HepG2 (cell line): ENCODE results near the gene HORMAD2. TPM values are rescaled to one million over a fixed set of nuclear protein-coding genes. Genes with fewer than 3 reads are reported as not detected.

Experiments used
- ATAC-seq: fragments of 200-7000 bp; cut with Tn5 transposase; 3 replicates; pipeline ENCODE4 v1.9.1; 2020; ENCODE audit warnings: mild to moderate bottlenecking, moderate library complexity
- BruUV-seq: library from RNA; stranded (reverse); fragments of 400-500 nt; replicated peaks from 2 replicates; lab custom pipeline; 2021; lab: Mats Ljungman, UMichigan
- CTCF ChIA-PET: fragments of 300-600 bp; formaldehyde crosslinking; extraction: SDS; loops from one replicate; lab custom pipeline; 2021; ENCODE audit warnings: low total read pairs, inconsistent platforms, low intra/inter-chr PET ratio; lab: Yijun Ruan, JAX
- POLR2A ChIA-PET: fragments of 350-600 bp; sonication (Branson Sonifier 250); formaldehyde crosslinking; loops from one replicate; lab custom pipeline; 2020; ENCODE audit warnings: antibody characterized with exemption, inconsistent platforms; lab: Yijun Ruan, JAX
- DNase-seq: peaks from one replicate; pipeline ENCODE4 v3.0.0-alpha.2; 2015; ENCODE audit warnings: low spot score
- FAIRE-seq: peaks from 3 replicates; lab custom pipeline; 2011; peaks lifted over from hg19 to GRCh38; lab: Jason Lieb, UNC
- H2AFZ ChIP-seq: one replicate; pipeline ENCODE4 v1.6.1; 2011; ENCODE audit warnings: low read length, inconsistent platforms
- H3K27ac ChIP-seq: fragments of 300-600 bp; 3 replicates; pipeline ENCODE4 v1.8.0; 2011; ENCODE audit warnings: mixed run types, mild to moderate bottlenecking, mixed read lengths, low read length, inconsistent platforms; ENCODE audit not compliant: insufficient read depth; ENCODE audit errors: extremely low read length
- H3K27me3 ChIP-seq, 2 experiments: fragments of 200-600 bp in 1 of 2; 2 replicates in 1 of 2; 3 replicates in 1 of 2; pipeline versions ENCODE4 v1.6.0 to v1.8.0; 2011; ENCODE audit warnings: low read length in 2 of 2, mild to moderate bottlenecking in 2 of 2, moderate library complexity in 2 of 2, inconsistent platforms in 1 of 2; ENCODE audit not compliant: insufficient read depth in 2 of 2, control insufficient read depth in 1 of 2
- H3K36me3 ChIP-seq, 2 experiments: fragments of 200-600 bp in 1 of 2; replicated peaks in 1 of 2; 2 replicates in 1 of 2; 3 replicates in 1 of 2; pipeline versions ENCODE4 v1.5.1 to v1.8.0; 2011; ENCODE audit warnings: low read length in 2 of 2, inconsistent platforms in 1 of 2; ENCODE audit not compliant: insufficient read depth in 2 of 2, control insufficient read depth in 1 of 2
- H3K4me1 ChIP-seq: 2 replicates; pipeline ENCODE4 v1.5.1; 2012; ENCODE audit warnings: low read length, inconsistent platforms; ENCODE audit not compliant: insufficient read depth
- H3K4me2 ChIP-seq: 2 replicates; pipeline ENCODE4 v1.6.0; 2011; ENCODE audit warnings: low read depth, low read length, inconsistent platforms
- H3K4me3 ChIP-seq, 3 experiments: fragments of 200-600 bp in 1 of 3; sonication (generic), shearing (Covaris generic) in 1 of 3; replicated peaks in 1 of 3; 2 replicates each; pipeline ENCODE4 v1.5.1; 2011 to 2016; ENCODE audit warnings: low read length in 3 of 3, inconsistent platforms in 2 of 3, low read depth in 2 of 3, mild to moderate bottlenecking in 2 of 3, control low read depth in 1 of 3, mixed read lengths in 1 of 3; ENCODE audit not compliant: insufficient read depth in 1 of 3
- H3K79me2 ChIP-seq: one replicate; pipeline ENCODE4 v1.6.1; 2011; ENCODE audit warnings: low read length, inconsistent platforms; ENCODE audit not compliant: insufficient read depth
- H3K9ac ChIP-seq: 2 replicates; pipeline ENCODE4 v1.6.0; 2011; ENCODE audit warnings: mild to moderate bottlenecking, low read depth, low read length, inconsistent platforms; ENCODE audit not compliant: insufficient read depth
- H3K9me3 ChIP-seq: 2 replicates; pipeline ENCODE4 v1.5.1; 2012; ENCODE audit warnings: mild to moderate bottlenecking, low read length
- H4K20me1 ChIP-seq: 2 replicates; pipeline ENCODE4 v1.6.0; 2011; ENCODE audit warnings: inconsistent platforms, mild to moderate bottlenecking, low read length, moderate library complexity; ENCODE audit not compliant: insufficient read depth
- ARID5B ChIP-seq: IDR thresholded peaks from 2 replicates; pipeline ENCODE4 v1.4.0; 2020; ENCODE audit warnings: mild to moderate bottlenecking, missing genetic modification reagents
- HNRNPH1 ChIP-seq: fragments of 200-400 bp; formaldehyde crosslinking; optimal IDR thresholded peaks from 2 replicates; pipeline ENCODE3; 2017; ENCODE audit warnings: mild to moderate bottlenecking, low read depth, low read length
- MAFF ChIP-seq: IDR thresholded peaks from 2 replicates; pipeline ENCODE4 v1.6.1; 2011; ENCODE audit warnings: low read depth, low read length, improper control_type of control experiment
- MZF1 ChIP-seq: sonication (generic); formaldehyde crosslinking; IDR thresholded peaks from 2 replicates; pipeline ENCODE4 v1.8.1; 2023; ENCODE audit warnings: mild to moderate bottlenecking, missing genetic modification reagents, borderline replicate concordance
- NFYB ChIP-seq: sonication (generic); formaldehyde crosslinking; IDR thresholded peaks from 2 replicates; pipeline ENCODE4 v1.4.0; 2020; ENCODE audit warnings: missing genetic modification reagents
- ZNF550 ChIP-seq: sonication (generic); formaldehyde crosslinking; IDR thresholded peaks from 2 replicates; pipeline ENCODE4 v1.4.0; 2020; ENCODE audit warnings: mild to moderate bottlenecking, missing genetic modification reagents, borderline replicate concordance
- ZNF552 ChIP-seq: sonication (generic); formaldehyde crosslinking; IDR thresholded peaks from 2 replicates; pipeline ENCODE4 v1.9.0; 2022; ENCODE audit warnings: missing genetic modification reagents, mild to moderate bottlenecking, borderline replicate concordance
- ZNF564 ChIP-seq: sonication (generic); formaldehyde crosslinking; IDR thresholded peaks from 2 replicates; pipeline ENCODE4 v1.8.1; 2023; ENCODE audit warnings: mild to moderate bottlenecking, missing genetic modification reagents
- ZNF768 ChIP-seq: sonication (generic); formaldehyde crosslinking; IDR thresholded peaks from 2 replicates; pipeline ENCODE4 v1.4.0; 2020; ENCODE audit warnings: missing genetic modification reagents
- ZNF816 ChIP-seq: sonication (generic); formaldehyde crosslinking; IDR thresholded peaks from 2 replicates; pipeline ENCODE4 v1.8.0; 2022; ENCODE audit warnings: missing genetic modification reagents, mild to moderate bottlenecking, borderline replicate concordance
- WGBS: methylation state at CpG from one replicate; pipeline ENCODE4 v1.1.6; 2017; ENCODE audit warnings: low lambda C conversion rate; 5-methylcytosine and 5-hydroxymethylcytosine counted together
- in situ Hi-C: cut with HindIII; loops from 2 replicates; pipeline ENCODE4 v1.10.0; 2017; ENCODE audit warnings: low pct_unique_long_range_greater_than_20kb; ENCODE audit not compliant: extremely low pct_ligation_motif_present
- intact Hi-C: fragments of 100-400 bp; cut with micrococcal nuclease; formaldehyde crosslinking; loops from one replicate; pipeline ENCODE4 v1.10.0; 2022; ENCODE audit not compliant: unreplicated experiment
- polyA plus RNA-seq, 8 experiments: library from polyadenylated mRNA; depleted of rRNA in 3 of 8; stranded (reverse) in 7 of 8; unstranded in 1 of 8; fragments of >200 nt; fragmentation: Illumina TruSeq in 4 of 8; extraction: Trizol in 4 of 8; gene quantifications; 2 replicates each; pipeline versions ENCODE4 v1.2.1 to v1.2.3, GENCODE V29; 2011 to 2016; ENCODE audit warnings: low read depth in 4 of 8, missing spikeins in 1 of 8, mixed read lengths in 1 of 8; ENCODE audit not compliant: insufficient read depth in 1 of 8
- total RNA-seq, 5 experiments: library from RNA; depleted of rRNA; stranded (reverse); fragments of >200 nt; fragmentation: Illumina TruSeq; extraction: Trizol; gene quantifications; 2 replicates each; pipeline ENCODE4 v1.2.3, GENCODE V29; 2016; ENCODE audit warnings: low read depth in 1 of 5
- TF ChIP-seq, protein P1 (sequence below): sonication (generic); formaldehyde crosslinking; IDR thresholded peaks from 2 replicates; pipeline ENCODE4 v1.5.0; 2020; ENCODE audit warnings: missing genetic modification reagents, mild to moderate bottlenecking, borderline replicate concordance

HORMAD2 gene
- total and polyA plus RNA-seq, 2 of the 13 experiments (the other 11 are each of a cell fraction or from before 2014, with no cell fraction given) = not detected

- in situ Hi-C loops (no loop called here), intact Hi-C loops (no loop called here)
- no peak overlapping the region for H3K9ac ChIP-seq
- no TSS peak for BruUV-seq
- H3K27ac ChIP-seq = no peak overlapping the region
- H3K9me3 ChIP-seq = 0 out of 2 replicates have a peak, but pooled peaks cover 6% of the 10 kb centered on the region
- no peak for DNase-seq
- H3K79me2 ChIP-seq = no peaks in the 10 kb centered on the region
- no peak overlapping the region for H3K4me3 ChIP-seq
- FAIRE-seq = no peak
- no peak for TF ChIP-seq HNRNPH1
- no peak for TF ChIP-seq MZF1 (CRISPR knock-in tag)
- TF ChIP-seq, all 625 proteins: peak for 0
- 0% methylated on average over 5 of the region's 5 CpGs for WGBS
- Histone ChIP-seq H3K27me3 (peaks cover 2 to 4% of the 10 kb centered on the region in 2 experiments; a peak in 2 of 5 replicates), H3K36me3 (no peaks in the 10 kb centered on the region), H3K4me1 (no peaks in the 10 kb centered on the region), H4K20me1 (no peaks in the 10 kb centered on the region), H3K4me2 (no peak overlapping the region), H2AFZ (no peak overlapping the region)
- no peak for ATAC-seq
- ChIA-PET POLR2A (no interaction called here), CTCF (no interaction called here)
Measured at GRCh38 chr22:30144391-30144790, 64.1 kb downstream of the HORMAD2 start.

DNA sequence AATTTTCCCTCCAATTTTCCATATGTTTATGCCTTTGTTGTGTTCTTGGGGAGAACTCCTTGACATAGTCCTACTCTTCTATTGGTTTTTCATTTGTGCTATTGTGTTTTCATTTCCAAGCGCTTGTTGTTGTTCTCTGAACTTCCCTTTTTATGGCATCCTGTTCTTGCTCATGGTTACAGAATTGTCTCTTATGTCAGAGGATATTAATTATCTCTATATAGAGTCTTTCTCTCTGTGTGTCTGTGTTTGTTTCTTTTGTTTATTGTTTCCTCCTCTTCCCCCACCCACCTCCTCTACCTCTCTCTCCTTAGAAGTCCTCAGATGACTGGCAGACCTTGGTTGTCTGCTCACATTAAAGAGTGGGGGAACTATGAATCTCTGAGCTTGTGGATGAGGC lies 69.9 kb downstream of the HORMAD2 start:
- no peak overlapping the region for H3K4me2 ChIP-seq
- POLR2A ChIA-PET = no interaction called here
- H3K4me3 ChIP-seq = no peak overlapping the region
- no peaks in the 10 kb centered on the region for H3K79me2 ChIP-seq
- 82% methylated on average over 1 of the region's 1 CpG for WGBS
- no peak overlapping the region for H3K27ac ChIP-seq
- intact Hi-C loops (no loop called here), in situ Hi-C loops (no loop called here)
- DNase-seq (no peak), ATAC-seq (no peak), FAIRE-seq (no peak)
- BruUV-seq = no TSS peak
- no peaks in the 10 kb centered on the region for H3K9me3 ChIP-seq
- H3K4me1 ChIP-seq = no peaks in the 10 kb centered on the region
- H3K36me3 ChIP-seq = no peaks in the 10 kb centered on the region
- CTCF ChIA-PET = no interaction called here
- H2AFZ ChIP-seq = no peak overlapping the region
- H4K20me1 ChIP-seq = no peaks in the 10 kb centered on the region
- no peak overlapping the region for H3K9ac ChIP-seq
- H3K27me3 ChIP-seq = peaks cover 0 to 14% of the 10 kb centered on the region in 2 experiments; a peak in 2 of 5 replicates
- TF ChIP-seq ZNF768 (CRISPR knock-in tag) (no peak), ARID5B (CRISPR knock-in tag) (no peak), ZNF552 (CRISPR knock-in tag) (no peak), ZNF564 (CRISPR knock-in tag) (no peak), ZNF550 (CRISPR knock-in tag) (no peak), MAFF (no peak), ZNF816 (no peak), NFYB (CRISPR knock-in tag) (no peak)
- TF ChIP-seq, protein P1, sequence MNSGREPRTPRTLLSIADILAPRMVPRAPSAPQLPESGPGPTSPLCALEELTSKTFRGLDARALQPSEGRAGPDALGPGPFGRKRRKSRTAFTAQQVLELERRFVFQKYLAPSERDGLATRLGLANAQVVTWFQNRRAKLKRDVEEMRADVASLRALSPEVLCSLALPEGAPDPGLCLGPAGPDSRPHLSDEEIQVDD = no peak
